Activated CD8-positive, alpha-beta memory T cell treated with anti-CD3 and anti-CD28 coated beads for 24 hours (primary cell): ENCODE data around the gene WDR82.

Source experiments
- DNase-seq: peaks from one replicate; pipeline ENCODE4 v3.0.0-alpha.2; 2020

The WDR82 gene

GRCh38 chr3:52306978-52307377 is 28.5 kb upstream of the WDR82 start:
- DNase-seq, result no peak

- DNase-seq, result no peak
Measured at GRCh38 chr3:52305926-52306325, 27.5 kb upstream of the WDR82 start.

- DNase-seq, result no peak
Measured at GRCh38 chr3:52303811-52304210, 25.4 kb upstream of the WDR82 start.

- no peak for DNase-seq
Measured at GRCh38 chr3:52302426-52303145, 24.1 kb upstream of the WDR82 start.

GRCh38 chr3:52299879-52300611 is 21.6 kb upstream of the WDR82 start:
- no peak for DNase-seq

- DNase-seq, result no peak
Measured at GRCh38 chr3:52299247-52299878, 20.9 kb upstream of the WDR82 start.

- no peak for DNase-seq
Measured at GRCh38 chr3:52298149-52299098, 20.0 kb upstream of the WDR82 start.

GRCh38 chr3:52297242-52298148 is 19.0 kb upstream of the WDR82 start:
- DNase-seq, result no peak

- DNase-seq, result no peak
Measured at GRCh38 chr3:52295671-52296208, 17.3 kb upstream of the WDR82 start.

GRCh38 chr3:52294320-52295150 is 16.1 kb upstream of the WDR82 start:
- DNase-seq, result no peak

GRCh38 chr3:52293491-52294319 is 15.3 kb upstream of the WDR82 start:
- no peak for DNase-seq

- DNase-seq, result no peak
Measured at GRCh38 chr3:52292247-52293065, 14.0 kb upstream of the WDR82 start.

- DNase-seq, result peak; percentile 78
Measured at GRCh38 chr3:52291508-52292181, 13.2 kb upstream of the WDR82 start.

GRCh38 chr3:52290596-52291507 is 12.4 kb upstream of the WDR82 start:
- no peak for DNase-seq

GRCh38 chr3:52289747-52290595 is 11.5 kb upstream of the WDR82 start:
- no peak for DNase-seq

GRCh38 chr3:52289338-52289746 is 10.9 kb upstream of the WDR82 start:
- DNase-seq, result no peak
